H1 (cell line): ENCODE data around the gene BRD4. TPM values are rescaled to one million over a fixed set of nuclear protein-coding genes. Genes with fewer than 3 reads are reported as not detected.

Source experiments
- CHD7 ChIP-seq: fragments of 300-600 bp; sonication (generic); IDR thresholded peaks from 2 replicates; pipeline ENCODE4 v1.7.1; 2012; ENCODE audit warnings: low read length, moderate library complexity, mild to moderate bottlenecking, inconsistent platforms; ENCODE audit not compliant: insufficient replicate concordance
- CREB1 ChIP-seq: IDR thresholded peaks from 2 replicates; pipeline ENCODE4 v1.6.1; 2012; ENCODE audit warnings: inconsistent platforms
- CTBP2 ChIP-seq: IDR thresholded peaks from 2 replicates; pipeline ENCODE4 v1.7.0; 2011; ENCODE audit warnings: borderline replicate concordance, mild to moderate bottlenecking, moderate library complexity, mixed read lengths, low read length; ENCODE audit not compliant: insufficient read depth, insufficient read length
- GABPA ChIP-seq: IDR thresholded peaks from 2 replicates; pipeline ENCODE4 v1.6.1; 2011; ENCODE audit warnings: mild to moderate bottlenecking, low read length, moderate library complexity, borderline replicate concordance; ENCODE audit not compliant: insufficient read depth
- JUN ChIP-seq: IDR thresholded peaks from 2 replicates; pipeline ENCODE4 v1.6.1; 2011; ENCODE audit warnings: low read depth, mild to moderate bottlenecking, improper control_type of control experiment, low read length
- MAFK ChIP-seq: IDR thresholded peaks from 2 replicates; pipeline ENCODE4 v1.6.1; 2012; ENCODE audit warnings: low read depth, mild to moderate bottlenecking, improper control_type of control experiment, low read length
- PHF8 ChIP-seq: fragments of 200-600 bp; sonication (generic); conservative IDR thresholded peaks from 2 replicates; pipeline ENCODE4 v1.7.1; 2012; ENCODE audit warnings: low read depth, mild to moderate bottlenecking, inconsistent platforms, low read length, moderate library complexity
- POLR2A ChIP-seq, 2 experiments: IDR thresholded peaks; 1 replicate in 1 of 2; 2 replicates in 1 of 2; pipeline ENCODE4 v1.6.1; 2011; ENCODE audit warnings: low read depth in 2 of 2, low read length in 2 of 2, mild to moderate bottlenecking in 2 of 2; ENCODE audit errors: control extremely low read depth in 1 of 2
- RNF2 ChIP-seq: fragments of 200-900, 300-1000 bp; sonication (generic); IDR thresholded peaks from 2 replicates; pipeline ENCODE4 v1.7.1; 2016; ENCODE audit warnings: borderline replicate concordance, low read depth, mild to moderate bottlenecking, antibody characterized with exemption, low read length; ENCODE audit not compliant: poor library complexity, severe bottlenecking; ENCODE audit errors: missing control alignments
- TBP ChIP-seq: IDR thresholded peaks from 2 replicates; pipeline ENCODE4 v1.6.1; 2011; ENCODE audit warnings: low read depth, low read length, improper control_type of control experiment
- polyA plus RNA-seq, 7 experiments: library from polyadenylated mRNA; depleted of rRNA in 3 of 7; stranded (reverse) in 5 of 7; unstranded in 2 of 7; fragments of >200 nt in 5 of 7; fragments of 200-250 nt in 2 of 7; gene quantifications; 1 replicate in 5 of 7; 2 replicates in 1 of 7; 4 replicates in 1 of 7; pipeline versions ENCODE4 v1.2.1 to v1.2.3, GENCODE V29; 2011 to 2013; ENCODE audit warnings: missing spikeins in 2 of 7, mixed read lengths in 2 of 7
- total RNA-seq: library from RNA; stranded (reverse); fragmentation: NEBNext Ultra II Directional; extraction: Animal tissue kit (Norgen Biotek cat#: 25700); gene quantifications from 2 replicates; pipeline ENCODE4 v1.2.1, GENCODE V29; 2021

Gene BRD4
- total and polyA plus RNA-seq, 2 of the 8 experiments (the other 6 are each of a cell fraction or from before 2014, with no cell fraction given): 14.1 to 146 TPM

- TF ChIP-seq CHD7 (no peak), RNF2 (no peak), CTBP2 (no peak), PHF8 (no peak), GABPA (no peak), TBP (no peak), CREB1 (no peak), POLR2A (IDR thresholded peaks at IDR 0.05; ENCODE audit: control extremely low read depth in 1 of 2, low read depth in 2 of 2, low read length in 2 of 2) (no peak), JUN (no peak), MAFK (no peak)
These were observed 38.4 kb downstream of the BRD4 start (continued) for GRCh38 chr19:15293781-15294491.
